Measurements from ENCODE around the gene HOXC9.

HOXC9 gene

DNA sequence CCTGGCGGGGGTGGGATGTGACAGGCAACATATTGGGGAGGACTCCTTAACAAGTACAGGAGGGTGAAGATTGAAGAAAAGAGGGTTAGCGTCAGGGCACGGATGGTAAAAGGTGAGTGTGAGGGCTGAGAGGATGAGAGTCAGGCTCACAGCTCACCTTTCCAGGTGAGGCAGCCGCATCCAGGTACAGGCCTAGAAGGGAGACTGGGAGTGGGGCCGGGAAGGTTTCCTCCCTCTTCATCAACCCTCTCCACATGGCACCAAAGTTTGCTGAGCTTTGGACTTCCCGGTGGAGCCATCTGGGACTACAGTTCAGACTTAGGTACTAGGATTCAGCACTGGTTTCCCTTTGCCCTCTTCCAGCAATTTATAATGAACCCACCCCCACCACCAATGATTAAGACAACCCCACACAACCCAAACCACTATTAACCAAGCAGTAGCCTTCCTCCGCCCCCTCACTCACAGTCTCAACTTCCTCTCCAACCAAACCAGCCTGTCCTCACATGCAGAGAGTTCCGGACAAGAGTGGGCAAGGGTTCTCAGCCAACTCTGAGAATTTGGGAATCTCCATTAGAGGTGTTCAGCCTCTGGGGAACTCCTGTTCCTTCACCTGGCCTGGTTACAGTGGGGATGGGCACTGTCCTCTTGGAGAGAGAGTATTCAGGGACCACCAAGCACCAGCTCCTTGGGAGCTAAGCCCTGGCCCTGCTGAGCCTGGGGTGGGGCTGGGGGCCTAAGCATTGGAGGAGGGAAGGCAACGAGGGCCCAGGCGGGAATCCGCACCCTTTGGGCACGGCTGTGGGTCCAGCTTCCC lies 51.3 kb downstream of the HOXC9 start:
- H3K4me1 ChIP-seq (ENCODE audit: control insufficient read depth, insufficient read depth, low read length) = peaks cover 8% of the 10 kb centered on the region
- H3K9ac ChIP-seq (ENCODE audit: low read depth, low read length) = no peak overlapping the region
- H3K27me3 ChIP-seq (ENCODE audit: control insufficient read depth, insufficient read depth, low read length) = peaks cover 99% of the 10 kb centered on the region
- no peaks in the 10 kb centered on the region for H3K9me3 ChIP-seq (ENCODE audit: control insufficient read depth, insufficient read depth, low read length)
- H3K4me3 ChIP-seq (ENCODE audit: low read depth, low read length) = peak overlapping the region; percentile 27
- H3K36me3 ChIP-seq (ENCODE audit: control insufficient read depth, insufficient read depth, low read length) = no peaks in the 10 kb centered on the region

DNA sequence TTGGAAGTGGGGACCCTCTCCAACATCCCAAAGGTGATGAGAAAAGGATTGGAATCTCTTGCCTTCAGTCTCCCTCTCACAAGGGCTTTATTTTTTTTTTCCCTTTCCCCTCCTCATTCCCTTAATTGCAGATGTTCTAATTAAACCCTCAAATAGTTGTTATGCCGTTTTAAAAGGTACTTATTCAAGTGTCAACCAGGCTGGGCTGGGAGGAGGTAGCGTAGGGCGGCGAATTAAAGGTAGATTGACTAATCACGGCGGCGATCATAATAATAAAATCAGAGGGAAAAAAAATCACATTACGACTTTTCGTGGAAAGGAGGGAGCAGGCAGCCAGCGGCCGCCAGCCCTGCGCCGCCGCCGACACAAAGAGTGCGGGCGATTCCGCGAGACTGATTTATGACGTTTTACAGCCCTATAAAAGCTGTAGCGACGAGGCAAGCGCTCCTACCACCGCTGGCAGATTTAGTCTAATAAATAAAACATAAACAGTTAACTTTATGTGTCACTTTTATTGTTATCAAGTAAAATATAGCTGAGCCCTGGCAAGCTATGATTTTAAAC lies 52.0 kb downstream of the HOXC9 start:
- H3K9ac ChIP-seq (ENCODE audit: low read depth, low read length) = no peak overlapping the region
- H3K9me3 ChIP-seq (ENCODE audit: control insufficient read depth, insufficient read depth, low read length) = no peaks in the 10 kb centered on the region
- peaks cover 8% of the 10 kb centered on the region for H3K4me1 ChIP-seq (ENCODE audit: control insufficient read depth, insufficient read depth, low read length)
- H3K27me3 ChIP-seq (ENCODE audit: control insufficient read depth, insufficient read depth, low read length) = peaks cover 99% of the 10 kb centered on the region
- H3K36me3 ChIP-seq (ENCODE audit: control insufficient read depth, insufficient read depth, low read length) = no peaks in the 10 kb centered on the region
- peak overlapping the region; percentile 27 for H3K4me3 ChIP-seq (ENCODE audit: low read depth, low read length)

DNA sequence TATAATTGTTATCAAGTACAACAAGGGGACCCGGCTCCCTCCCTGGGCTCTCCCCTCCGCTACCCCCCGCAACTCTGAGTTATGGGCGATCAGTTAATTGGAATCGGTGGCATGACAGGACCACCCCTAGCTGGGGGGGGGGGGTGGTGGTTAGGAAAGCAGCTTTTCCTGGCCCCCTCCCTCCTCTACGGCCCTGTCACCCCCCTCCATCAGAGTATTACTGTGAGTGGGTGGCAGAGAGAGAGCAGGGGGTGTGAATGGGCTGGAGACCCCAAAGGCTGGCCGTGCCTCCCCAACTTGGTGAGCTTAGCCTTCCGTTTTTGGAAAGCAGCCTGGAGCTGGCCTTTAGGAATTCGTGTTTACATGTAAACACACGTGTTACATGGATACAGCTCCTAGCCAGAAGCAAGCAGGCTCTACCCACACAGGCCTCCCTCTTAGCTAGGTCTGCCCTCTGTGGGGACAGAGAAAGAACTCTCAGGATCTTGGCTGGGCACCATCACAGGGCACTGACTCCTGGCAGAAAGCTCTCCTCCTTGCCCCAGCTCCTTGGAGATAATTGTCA lies 52.6 kb downstream of the HOXC9 start:
- H3K9ac ChIP-seq (ENCODE audit: low read depth, low read length) = no peak overlapping the region
- no peaks in the 10 kb centered on the region for H3K36me3 ChIP-seq (ENCODE audit: control insufficient read depth, insufficient read depth, low read length)
- H3K4me3 ChIP-seq (ENCODE audit: low read depth, low read length) = peak overlapping the region; percentile 18
- H3K4me1 ChIP-seq (ENCODE audit: control insufficient read depth, insufficient read depth, low read length) = peaks cover 12% of the 10 kb centered on the region
- no peaks in the 10 kb centered on the region for H3K9me3 ChIP-seq (ENCODE audit: control insufficient read depth, insufficient read depth, low read length)
- H3K27me3 ChIP-seq (ENCODE audit: control insufficient read depth, insufficient read depth, low read length) = peaks cover 99% of the 10 kb centered on the region
